Neural cell (in vitro differentiated cells): Measurements from ENCODE around the gene UBA6. TPM values are rescaled to one million over a fixed set of nuclear protein-coding genes. Genes with fewer than 3 reads are reported as not detected.

ENCODE experiments used
- H2AFZ ChIP-seq: fragments of 200-600, 300-800 bp; sonication (generic), shearing (Covaris generic); 2 replicates; pipeline ENCODE4 v1.6.0; 2014; ENCODE audit warnings: low read depth, mild to moderate bottlenecking, antibody characterized with exemption, low read length, moderate library complexity
- H3F3A ChIP-seq: fragments of 200-600 bp; shearing (Covaris generic); 2 replicates; pipeline ENCODE4 v1.6.1; 2016; ENCODE audit warnings: mild to moderate bottlenecking, moderate library complexity, mixed read lengths, antibody characterized with exemption, low read length; ENCODE audit not compliant: insufficient read depth, poor library complexity, severe bottlenecking
- H3K27ac ChIP-seq: fragments of 200-600, 300-800 bp; sonication (generic), shearing (Covaris generic); 2 replicates; pipeline ENCODE4 v1.5.1; 2014; ENCODE audit warnings: mild to moderate bottlenecking, low read length, moderate library complexity
- H3K27me3 ChIP-seq: fragments of 300-800, 200-600 bp; sonication (generic), shearing (Covaris generic); 2 replicates; pipeline ENCODE4 v1.6.0; 2014; ENCODE audit warnings: mild to moderate bottlenecking, low read depth, low read length, moderate library complexity; ENCODE audit not compliant: insufficient read depth
- H3K36me3 ChIP-seq: fragments of 300-800, 200-600 bp; sonication (generic), shearing (Covaris generic); 2 replicates; pipeline ENCODE4 v1.5.1; 2014; ENCODE audit warnings: mild to moderate bottlenecking, antibody characterized with exemption, low read length, moderate library complexity; ENCODE audit not compliant: insufficient read depth
- H3K4me2 ChIP-seq: fragments of 300-800, 200-600 bp; sonication (generic), shearing (Covaris generic); 2 replicates; pipeline ENCODE4 v1.6.0; 2014; ENCODE audit warnings: mild to moderate bottlenecking, low read length
- H3K4me3 ChIP-seq: fragments of 300-800, 200-600 bp; sonication (generic), shearing (Covaris generic); 2 replicates; pipeline ENCODE4 v1.5.1; 2014; ENCODE audit warnings: mild to moderate bottlenecking, low read length, moderate library complexity
- H3K79me2 ChIP-seq: fragments of 200-600 bp; shearing (Covaris generic); replicated peaks from 2 replicates; pipeline ENCODE4 v1.6.0; 2014; ENCODE audit warnings: mild to moderate bottlenecking, low read length, moderate library complexity; ENCODE audit not compliant: insufficient read depth
- H3K9ac ChIP-seq: fragments of 300-800, 200-600 bp; sonication (generic), shearing (Covaris generic); 2 replicates; pipeline ENCODE4 v1.6.1; 2016; ENCODE audit warnings: mild to moderate bottlenecking, low read length, mixed read lengths
- H3K9me2 ChIP-seq: fragments of 200-600 bp; shearing (Covaris generic); 2 replicates; pipeline ENCODE4 v1.6.1; 2016; ENCODE audit warnings: mild to moderate bottlenecking, low read length, mixed read lengths; ENCODE audit not compliant: insufficient read depth
- H3K9me3 ChIP-seq: fragments of 200-600, 300-800 bp; sonication (generic), shearing (Covaris generic); 2 replicates; pipeline ENCODE4 v1.6.1; 2016; ENCODE audit warnings: mild to moderate bottlenecking, mixed run types, low read length, moderate library complexity, mixed read lengths
- H4K20me1 ChIP-seq: fragments of 200-600 bp; shearing (Covaris generic); 2 replicates; pipeline ENCODE4 v1.6.1; 2016; ENCODE audit warnings: mild to moderate bottlenecking, mixed run types; ENCODE audit not compliant: insufficient read depth
- EP300 ChIP-seq: fragments of 450-650 bp; conservative IDR thresholded peaks from 2 replicates; pipeline ENCODE4 v1.6.1; 2014; ENCODE audit warnings: antibody characterized with exemption, mild to moderate bottlenecking, moderate library complexity; ENCODE audit not compliant: poor library complexity, severe bottlenecking
- EZH2 ChIP-seq: fragments of 200-600, 300-800 bp; shearing (Covaris generic), sonication (generic); IDR thresholded peaks from 2 replicates; pipeline ENCODE4 v1.6.1; 2014; ENCODE audit warnings: antibody characterized with exemption, low read length, borderline replicate concordance, mild to moderate bottlenecking; ENCODE audit not compliant: insufficient read depth, poor library complexity, severe bottlenecking
- MXI1 ChIP-seq: fragments of 450-650 bp; conservative IDR thresholded peaks from 2 replicates; pipeline ENCODE4 v1.6.1; 2014; ENCODE audit warnings: antibody characterized with exemption, mild to moderate bottlenecking; ENCODE audit not compliant: poor library complexity, severe bottlenecking
- POLR2AphosphoS5 ChIP-seq: IDR thresholded peaks from 2 replicates; pipeline ENCODE4 v1.6.1; 2012
- RAD21 ChIP-seq: fragments of 450-650 bp; conservative IDR thresholded peaks from 2 replicates; pipeline ENCODE4 v1.6.1; 2014; ENCODE audit warnings: antibody characterized with exemption, mild to moderate bottlenecking, moderate library complexity
- SMC3 ChIP-seq: fragments of 450-650 bp; conservative IDR thresholded peaks from 2 replicates; pipeline ENCODE4 v1.6.1; 2014; ENCODE audit warnings: antibody characterized with exemption, mild to moderate bottlenecking, moderate library complexity; ENCODE audit not compliant: poor library complexity
- TAF1 ChIP-seq: IDR thresholded peaks from 2 replicates; pipeline ENCODE4 v1.6.1; 2012; ENCODE audit warnings: low read depth
- polyA plus RNA-seq: library from polyadenylated mRNA; depleted of rRNA; stranded (reverse); fragments of >200 nt; gene quantifications from 2 replicates; pipeline ENCODE4 v1.2.3, GENCODE V29; 2014
- TF ChIP-seq, protein P1 (sequence below): IDR thresholded peaks from 2 replicates; pipeline ENCODE4 v1.6.1; 2012; ENCODE audit warnings: borderline replicate concordance
- TF ChIP-seq, protein P2 (sequence below): fragments of 450-650 bp; IDR thresholded peaks from 2 replicates; pipeline ENCODE4 v1.5.1; 2014; ENCODE audit warnings: antibody characterized with exemption, mild to moderate bottlenecking, moderate library complexity; ENCODE audit not compliant: poor library complexity, severe bottlenecking

UBA6 gene
- polyA plus RNA-seq, 1 donor from 2014 or later, result 126 TPM

- Histone ChIP-seq H3K27me3 (no peaks in the 10 kb centered on the region), H3F3A (no peaks in the 10 kb centered on the region), H3K9ac (no peak overlapping the region), H3K9me3 (peaks cover 7% of the 10 kb centered on the region), H4K20me1 (no peaks in the 10 kb centered on the region), H3K79me2 (no peaks in the 10 kb centered on the region), H3K36me3 (peaks cover 13% of the 10 kb centered on the region), H3K27ac (no peak overlapping the region), H3K9me2 (no peaks in the 10 kb centered on the region), H3K4me2 (no peak overlapping the region), H3K4me3 (no peak overlapping the region), H2AFZ (no peak overlapping the region)
- TF ChIP-seq SMC3 (no peak), MXI1 (no peak), TAF1 (no peak), EZH2 (no peak), EP300 (no peak), RAD21 (no peak), POLR2AphosphoS5 (no peak)
- TF ChIP-seq, protein P1, sequence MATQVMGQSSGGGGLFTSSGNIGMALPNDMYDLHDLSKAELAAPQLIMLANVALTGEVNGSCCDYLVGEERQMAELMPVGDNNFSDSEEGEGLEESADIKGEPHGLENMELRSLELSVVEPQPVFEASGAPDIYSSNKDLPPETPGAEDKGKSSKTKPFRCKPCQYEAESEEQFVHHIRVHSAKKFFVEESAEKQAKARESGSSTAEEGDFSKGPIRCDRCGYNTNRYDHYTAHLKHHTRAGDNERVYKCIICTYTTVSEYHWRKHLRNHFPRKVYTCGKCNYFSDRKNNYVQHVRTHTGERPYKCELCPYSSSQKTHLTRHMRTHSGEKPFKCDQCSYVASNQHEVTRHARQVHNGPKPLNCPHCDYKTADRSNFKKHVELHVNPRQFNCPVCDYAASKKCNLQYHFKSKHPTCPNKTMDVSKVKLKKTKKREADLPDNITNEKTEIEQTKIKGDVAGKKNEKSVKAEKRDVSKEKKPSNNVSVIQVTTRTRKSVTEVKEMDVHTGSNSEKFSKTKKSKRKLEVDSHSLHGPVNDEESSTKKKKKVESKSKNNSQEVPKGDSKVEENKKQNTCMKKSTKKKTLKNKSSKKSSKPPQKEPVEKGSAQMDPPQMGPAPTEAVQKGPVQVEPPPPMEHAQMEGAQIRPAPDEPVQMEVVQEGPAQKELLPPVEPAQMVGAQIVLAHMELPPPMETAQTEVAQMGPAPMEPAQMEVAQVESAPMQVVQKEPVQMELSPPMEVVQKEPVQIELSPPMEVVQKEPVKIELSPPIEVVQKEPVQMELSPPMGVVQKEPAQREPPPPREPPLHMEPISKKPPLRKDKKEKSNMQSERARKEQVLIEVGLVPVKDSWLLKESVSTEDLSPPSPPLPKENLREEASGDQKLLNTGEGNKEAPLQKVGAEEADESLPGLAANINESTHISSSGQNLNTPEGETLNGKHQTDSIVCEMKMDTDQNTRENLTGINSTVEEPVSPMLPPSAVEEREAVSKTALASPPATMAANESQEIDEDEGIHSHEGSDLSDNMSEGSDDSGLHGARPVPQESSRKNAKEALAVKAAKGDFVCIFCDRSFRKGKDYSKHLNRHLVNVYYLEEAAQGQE, result no peak
- TF ChIP-seq, protein P2, sequence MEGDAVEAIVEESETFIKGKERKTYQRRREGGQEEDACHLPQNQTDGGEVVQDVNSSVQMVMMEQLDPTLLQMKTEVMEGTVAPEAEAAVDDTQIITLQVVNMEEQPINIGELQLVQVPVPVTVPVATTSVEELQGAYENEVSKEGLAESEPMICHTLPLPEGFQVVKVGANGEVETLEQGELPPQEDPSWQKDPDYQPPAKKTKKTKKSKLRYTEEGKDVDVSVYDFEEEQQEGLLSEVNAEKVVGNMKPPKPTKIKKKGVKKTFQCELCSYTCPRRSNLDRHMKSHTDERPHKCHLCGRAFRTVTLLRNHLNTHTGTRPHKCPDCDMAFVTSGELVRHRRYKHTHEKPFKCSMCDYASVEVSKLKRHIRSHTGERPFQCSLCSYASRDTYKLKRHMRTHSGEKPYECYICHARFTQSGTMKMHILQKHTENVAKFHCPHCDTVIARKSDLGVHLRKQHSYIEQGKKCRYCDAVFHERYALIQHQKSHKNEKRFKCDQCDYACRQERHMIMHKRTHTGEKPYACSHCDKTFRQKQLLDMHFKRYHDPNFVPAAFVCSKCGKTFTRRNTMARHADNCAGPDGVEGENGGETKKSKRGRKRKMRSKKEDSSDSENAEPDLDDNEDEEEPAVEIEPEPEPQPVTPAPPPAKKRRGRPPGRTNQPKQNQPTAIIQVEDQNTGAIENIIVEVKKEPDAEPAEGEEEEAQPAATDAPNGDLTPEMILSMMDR, result no peak
These were observed 42.7 kb downstream of the UBA6 start for GRCh38 chr4:67658302-67658701.

GRCh38 chr4:67651536-67651935, 49.4 kb downstream of the UBA6 start:
- Histone ChIP-seq H3K9ac (no peak overlapping the region), H3K36me3 (no peaks in the 10 kb centered on the region), H3K27ac (no peak overlapping the region), H3K9me2 (no peaks in the 10 kb centered on the region), H3F3A (no peaks in the 10 kb centered on the region), H3K27me3 (no peaks in the 10 kb centered on the region), H2AFZ (no peak overlapping the region), H3K79me2 (no peaks in the 10 kb centered on the region), H3K4me2 (no peak overlapping the region), H3K9me3 (no peaks in the 10 kb centered on the region), H4K20me1 (no peaks in the 10 kb centered on the region), H3K4me3 (no peak overlapping the region)
- TF ChIP-seq, protein P2, result no peak
- TF ChIP-seq EP300 (no peak), TAF1 (no peak), RAD21 (no peak), EZH2 (no peak), MXI1 (no peak), POLR2AphosphoS5 (no peak), SMC3 (no peak)
- TF ChIP-seq, protein P1, result no peak
